TTC549 (cell line): ENCODE data around the gene FARS2.

Experiments
- FAIRE-seq: peaks from 2 replicates; lab custom pipeline; 2012; peaks lifted over from hg19 to GRCh38; lab: Jason Lieb, UNC

FARS2 gene

DNA sequence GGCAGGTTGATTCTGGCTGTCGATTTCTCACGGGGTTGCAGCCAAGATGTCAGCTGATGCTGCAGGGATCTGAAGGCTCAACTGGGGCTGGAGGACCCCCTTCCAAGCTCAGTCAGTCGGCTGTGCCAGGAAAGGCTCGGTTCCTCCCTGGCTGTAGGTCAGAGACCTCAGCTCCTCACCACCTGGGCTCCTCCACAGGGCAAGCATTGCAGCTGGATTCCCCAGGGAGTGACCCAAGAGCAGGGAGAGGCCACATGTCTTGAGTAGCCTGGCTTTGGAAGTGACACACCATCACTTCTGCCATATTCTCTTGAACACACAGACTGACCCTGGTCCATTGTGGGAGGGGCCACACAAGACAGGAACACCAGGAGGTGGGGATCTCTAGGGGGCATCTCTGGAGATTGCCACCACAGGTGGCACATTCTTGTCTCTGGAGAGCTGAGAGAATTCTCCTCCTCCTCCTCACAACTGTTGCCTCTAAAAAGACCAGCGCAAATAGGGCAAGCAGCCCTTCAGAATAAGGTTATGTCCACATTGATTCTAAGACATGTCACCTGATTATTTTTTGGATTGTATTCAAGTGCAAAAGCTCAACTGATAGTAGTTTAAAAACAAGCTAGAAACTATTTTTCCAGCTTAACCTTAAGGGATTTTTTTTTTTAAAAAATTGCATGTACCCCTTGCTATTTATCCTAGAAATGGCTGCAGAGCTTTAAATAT is 474.9 kb downstream of the FARS2 start:
- no peak for FAIRE-seq

DNA sequence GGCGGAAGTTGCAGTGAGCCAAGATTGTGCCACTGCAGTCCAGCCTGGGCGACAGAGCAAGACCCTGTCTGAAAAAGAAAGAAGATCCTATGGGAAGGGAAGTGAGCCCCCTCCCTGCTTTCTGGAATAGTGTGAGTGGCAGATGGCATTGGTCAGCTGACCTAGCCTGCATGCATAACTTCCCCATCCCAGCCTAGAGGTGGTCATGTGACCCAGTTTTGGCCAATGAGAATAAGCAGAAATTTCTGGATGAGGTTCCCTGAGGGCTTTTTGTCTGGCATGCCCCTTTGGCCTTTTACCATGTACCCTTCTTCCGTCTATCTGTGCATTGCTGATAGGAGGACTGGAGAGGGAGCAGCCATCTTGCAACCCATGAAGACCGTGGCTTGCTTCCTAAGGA is 476.1 kb downstream of the FARS2 start:
- no peak for FAIRE-seq

DNA sequence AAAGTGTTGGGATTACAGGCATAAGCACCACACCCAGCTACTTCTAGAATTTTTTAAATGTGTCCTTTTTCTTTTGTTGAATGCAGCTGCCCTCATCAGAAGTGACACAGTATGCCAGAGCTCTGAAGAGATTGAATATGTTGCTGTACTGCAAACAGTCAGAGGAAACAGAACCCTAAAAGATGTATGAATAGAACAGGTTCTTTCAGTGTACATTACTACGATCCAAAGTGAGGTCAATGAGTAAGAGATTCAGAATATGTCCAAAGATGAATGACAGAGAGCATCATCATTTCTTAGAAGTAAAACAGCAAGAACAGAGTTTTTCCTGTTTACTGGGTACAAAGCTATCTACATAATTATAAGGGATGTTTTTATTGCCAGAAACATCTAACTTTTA is 476.9 kb downstream of the FARS2 start:
- FAIRE-seq, result no peak

DNA sequence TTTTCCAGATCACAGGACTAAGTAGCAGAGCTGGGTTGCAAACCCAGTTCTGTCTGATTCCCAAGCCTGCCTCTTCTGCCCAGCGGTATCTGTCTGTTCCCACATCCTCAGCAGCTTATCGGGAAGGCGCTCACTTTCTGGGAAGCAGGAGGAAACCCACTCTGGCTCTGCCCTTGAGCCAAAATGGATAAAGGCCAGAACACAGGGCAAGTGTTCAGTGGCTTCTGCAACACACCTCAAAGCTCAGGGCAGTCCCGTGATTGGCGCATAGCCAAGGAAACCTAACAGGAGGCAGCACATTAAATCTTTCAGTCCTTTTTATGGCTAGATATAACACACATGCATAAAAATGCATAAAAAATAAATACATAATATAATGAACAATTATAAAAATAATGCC is 483.2 kb downstream of the FARS2 start:
- no peak for FAIRE-seq

DNA sequence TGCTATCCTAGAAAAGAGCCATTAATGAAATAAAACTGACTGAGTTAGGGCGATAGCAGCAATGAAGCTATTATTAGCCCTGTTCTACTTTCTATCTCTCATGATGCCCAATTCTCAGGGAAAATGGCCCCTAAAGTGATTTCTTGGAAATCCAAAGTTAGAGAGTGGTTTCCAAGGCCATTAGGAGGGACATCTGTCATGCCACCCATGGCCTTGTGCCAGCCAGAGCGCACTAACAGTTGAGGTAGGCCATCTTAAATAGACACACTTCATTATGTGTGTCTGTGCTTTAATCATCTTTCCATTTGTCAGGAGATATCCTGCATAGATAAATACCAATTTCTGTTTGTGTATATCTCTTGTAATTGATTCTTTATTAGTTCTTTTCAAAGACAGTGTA is 483.8 kb downstream of the FARS2 start:
- no peak for FAIRE-seq

DNA sequence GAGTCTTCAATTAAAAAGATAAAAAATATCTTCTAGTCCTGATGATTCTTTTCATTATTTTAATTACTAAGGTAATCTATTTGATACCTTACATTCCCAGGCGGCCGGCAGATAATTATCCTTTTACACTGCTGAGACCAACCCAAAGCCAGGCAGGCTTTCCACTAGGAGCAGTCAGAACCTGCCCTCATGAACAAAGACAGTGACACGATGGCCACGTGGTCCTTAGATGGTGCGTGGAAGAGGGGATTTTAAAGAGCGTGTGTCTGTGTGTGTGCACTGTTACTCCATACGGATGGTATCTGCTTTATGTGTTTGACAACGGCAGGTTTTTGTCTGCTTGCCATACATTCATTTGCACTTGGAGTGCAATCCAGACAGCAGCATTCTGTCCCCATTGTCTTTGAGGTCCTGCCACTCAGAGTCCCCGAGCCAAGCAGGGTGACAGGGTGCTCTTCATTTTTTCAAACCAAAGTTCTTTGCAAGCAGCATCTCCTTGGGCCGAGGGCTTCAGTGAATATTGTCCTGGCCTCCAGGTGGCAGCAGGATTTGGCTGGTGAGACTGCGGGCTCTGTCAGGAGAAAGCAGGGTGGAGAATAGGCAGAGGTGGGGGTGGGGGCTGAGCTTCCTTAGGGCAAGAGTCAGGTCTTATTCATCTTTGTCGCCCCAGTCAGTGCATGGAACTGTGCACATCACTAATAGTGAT is 484.9 kb downstream of the FARS2 start:
- FAIRE-seq, result no peak

DNA sequence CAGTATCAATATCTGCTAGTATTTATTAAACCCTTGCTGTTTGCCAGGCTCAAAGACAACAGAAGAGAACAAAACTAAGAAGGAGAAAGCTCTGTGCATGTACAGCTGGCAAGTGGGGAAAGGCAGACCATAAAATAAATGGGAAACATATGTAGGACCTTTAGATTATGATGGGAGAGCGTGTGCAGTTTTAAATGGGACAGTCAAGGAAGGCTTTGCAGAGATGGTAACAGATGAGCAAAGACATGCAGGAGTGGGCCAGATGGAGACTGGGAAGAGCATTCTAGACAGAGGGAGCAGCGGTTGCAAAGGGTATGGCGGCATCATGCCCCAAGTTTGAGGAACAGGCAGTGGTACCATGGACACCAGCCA is 485.4 kb downstream of the FARS2 start:
- FAIRE-seq, result no peak

DNA sequence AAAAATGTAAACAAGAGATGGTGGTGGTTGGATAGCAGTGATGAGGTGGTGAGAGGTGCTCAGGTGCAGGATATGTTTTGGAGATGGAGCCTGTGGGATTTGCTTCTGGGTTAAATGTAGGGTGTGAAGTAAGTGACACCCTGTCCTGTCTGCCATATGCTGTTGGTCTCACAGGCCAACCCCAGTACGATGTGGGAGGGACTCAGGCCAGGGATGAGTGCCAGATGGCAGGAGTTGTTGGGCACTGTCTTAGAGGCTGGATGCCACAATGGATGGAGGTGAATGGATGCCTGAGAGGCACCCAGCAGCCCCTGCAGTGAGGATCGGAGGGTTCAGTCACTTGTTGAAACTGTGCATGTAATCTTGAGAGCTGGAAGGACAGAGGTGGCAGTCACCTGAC is 486.1 kb downstream of the FARS2 start:
- FAIRE-seq, result no peak

DNA sequence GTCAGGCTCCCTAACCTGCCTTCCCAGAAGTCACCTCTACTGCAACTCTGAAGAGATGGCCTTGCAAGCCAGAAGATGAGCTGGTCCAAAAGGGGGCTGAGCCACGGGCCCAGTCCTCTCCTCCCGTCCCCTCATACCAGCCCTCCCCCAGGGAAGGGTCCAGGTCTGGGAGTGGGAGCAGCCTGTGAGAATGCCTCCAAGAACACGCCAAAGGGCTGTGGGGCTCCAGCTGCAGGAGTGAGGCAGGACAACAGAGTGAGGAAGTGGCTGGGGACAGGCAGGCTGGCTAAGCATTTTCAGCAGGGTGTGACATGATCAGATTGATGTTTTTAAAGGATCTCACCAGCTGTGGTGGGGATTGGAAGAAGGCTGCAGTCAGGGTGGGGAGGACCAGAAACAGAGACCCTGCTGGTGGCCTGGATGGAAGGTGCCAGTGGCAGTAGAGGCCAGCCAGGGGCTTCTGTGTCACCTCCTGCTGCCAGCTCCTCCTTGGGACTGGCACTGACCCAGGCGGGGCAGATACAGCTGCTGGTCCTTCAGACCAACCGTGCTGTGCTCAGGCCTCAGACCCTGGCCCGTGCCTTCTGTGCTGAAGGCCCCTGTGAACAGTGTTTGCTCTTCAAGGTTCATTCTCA is 487.8 kb downstream of the FARS2 start:
- FAIRE-seq, result no peak

DNA sequence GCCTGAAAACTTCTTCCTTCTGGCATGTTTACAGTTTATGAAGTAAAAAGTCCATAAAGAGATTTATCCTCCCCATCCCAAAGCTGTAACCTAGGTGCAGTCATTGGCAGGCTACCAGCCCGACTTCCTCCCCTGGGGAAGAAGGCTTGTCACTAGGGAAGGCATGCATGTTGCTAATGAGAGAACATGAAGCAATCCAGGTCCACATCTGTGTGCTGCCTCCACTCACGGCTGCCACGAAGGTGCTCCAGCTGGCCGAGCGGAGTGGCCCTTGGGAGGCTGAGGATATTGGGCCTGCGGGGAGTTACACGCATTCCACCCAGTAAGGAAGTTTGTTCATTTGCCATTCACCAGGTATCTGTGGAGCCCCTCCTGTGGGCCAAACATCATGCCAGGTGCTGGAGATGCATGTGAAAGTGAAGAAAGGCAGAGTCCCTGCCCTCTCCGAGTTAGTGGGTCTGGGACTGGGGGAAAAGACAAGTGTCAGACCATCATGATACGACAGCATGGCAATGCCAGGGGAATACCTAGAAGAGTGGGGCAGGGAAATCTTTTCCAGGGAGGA is 488.4 kb downstream of the FARS2 start:
- FAIRE-seq, result no peak

DNA sequence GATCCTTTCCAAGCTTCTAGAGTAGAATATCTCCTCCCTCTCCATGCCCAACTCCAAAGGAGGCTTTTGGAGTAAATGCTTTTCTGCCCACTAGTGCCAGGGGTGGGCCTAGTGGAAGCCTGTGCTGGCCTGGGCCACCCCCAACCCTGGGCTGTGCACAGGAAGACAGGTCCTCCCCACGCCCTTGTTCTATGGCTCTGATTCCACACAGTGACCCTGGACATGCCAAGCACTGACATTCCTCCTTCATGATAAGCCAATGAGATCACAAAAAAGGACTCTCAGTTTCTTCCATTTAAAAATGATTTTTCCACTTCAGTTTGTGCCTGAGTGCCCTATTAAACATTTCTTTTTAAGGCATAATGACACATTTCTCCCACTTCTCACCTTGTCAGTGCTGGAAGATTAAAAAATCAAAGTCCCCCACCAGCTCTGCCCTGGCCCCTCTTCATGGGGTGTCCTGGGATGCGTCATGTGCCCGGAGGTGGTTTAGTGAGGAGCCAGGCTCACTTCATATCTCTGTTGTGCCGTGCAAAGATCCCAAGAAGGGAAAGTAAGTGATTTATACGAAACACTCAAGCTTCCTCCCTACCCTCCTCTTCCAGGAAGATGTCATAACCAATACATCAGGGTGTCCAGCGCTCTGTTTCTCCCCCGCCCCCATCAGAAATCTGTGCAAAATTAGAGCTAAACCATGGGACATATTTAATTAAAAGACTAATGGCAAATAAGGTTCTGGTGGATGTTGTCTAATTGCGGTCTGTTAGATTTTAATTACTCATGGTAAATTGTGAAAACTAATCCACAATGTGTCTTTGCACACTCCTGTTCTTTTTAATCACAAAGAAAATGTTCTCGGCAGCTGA is 490.4 kb downstream of the FARS2 start:
- FAIRE-seq, result no peak

DNA sequence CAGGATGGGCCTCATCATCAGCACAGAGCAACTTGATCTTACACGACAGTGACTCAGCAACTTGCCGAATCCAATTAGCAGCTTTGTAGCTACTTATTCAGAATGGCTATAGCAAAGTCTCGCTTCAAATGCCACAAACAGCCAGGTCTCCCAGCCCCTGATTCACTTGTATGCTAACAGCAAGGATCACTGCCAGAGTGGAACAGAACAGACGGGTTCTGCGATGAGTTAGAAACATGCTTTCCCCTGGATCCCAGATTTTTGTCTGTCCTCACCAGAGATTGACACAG is 491.0 kb downstream of the FARS2 start:
- no peak for FAIRE-seq

DNA sequence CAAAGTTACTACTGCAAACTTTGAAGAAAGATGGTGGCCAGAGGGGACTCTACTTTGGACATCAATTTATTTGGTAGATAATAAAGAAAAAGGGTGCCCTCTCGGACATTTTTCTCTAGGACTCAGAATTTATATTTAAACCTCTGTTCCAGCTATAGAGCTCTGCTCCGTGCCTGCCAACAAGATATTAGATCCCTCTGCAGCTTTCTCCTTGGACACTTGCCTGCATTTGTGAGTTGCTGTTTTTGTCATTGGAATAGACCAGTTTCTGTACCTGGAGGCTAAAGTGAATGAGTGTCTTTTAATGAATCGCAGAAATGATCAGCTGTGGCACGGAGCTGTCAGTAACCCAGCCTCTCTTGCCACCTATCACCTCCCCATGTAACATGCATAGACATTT is 491.9 kb downstream of the FARS2 start:
- no peak for FAIRE-seq

DNA sequence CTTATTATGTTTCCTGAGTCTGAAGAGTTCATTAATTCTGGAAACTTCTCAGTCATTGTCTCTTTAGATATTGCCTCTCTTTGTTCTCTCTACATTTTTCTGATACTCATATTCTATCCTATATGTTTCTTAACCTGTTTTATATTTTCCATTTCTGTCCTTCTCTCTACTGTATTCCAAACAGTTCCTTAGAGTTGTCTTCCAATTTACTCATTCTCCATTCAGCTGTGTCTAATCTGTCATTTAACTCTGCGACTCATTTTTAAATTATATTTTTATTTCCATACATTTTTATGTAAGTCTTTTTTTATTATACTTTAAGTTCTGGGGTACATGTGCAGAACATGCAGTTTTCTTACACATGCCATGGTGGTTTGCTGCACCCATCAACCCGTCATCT is 493.6 kb downstream of the FARS2 start:
- FAIRE-seq, result no peak

DNA sequence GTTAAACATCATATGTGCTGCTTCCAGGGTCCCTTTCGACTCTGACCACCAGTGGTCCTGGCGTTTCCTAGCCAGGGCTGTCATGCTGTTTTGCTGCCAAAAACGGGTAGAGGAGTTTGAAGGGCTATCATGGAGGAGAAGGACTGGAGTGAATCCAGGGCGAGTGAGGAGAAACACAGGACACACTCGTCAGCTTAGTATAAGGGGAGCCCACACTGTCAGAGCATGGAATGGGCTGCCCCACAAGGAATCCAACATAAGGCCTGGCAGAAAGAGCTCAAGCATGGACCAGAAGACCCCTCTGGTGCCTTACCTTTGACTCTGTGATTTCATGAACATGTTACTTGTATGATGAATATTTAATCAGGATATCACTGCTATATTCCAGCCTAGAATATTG is 498.3 kb downstream of the FARS2 start:
- FAIRE-seq, result no peak

DNA sequence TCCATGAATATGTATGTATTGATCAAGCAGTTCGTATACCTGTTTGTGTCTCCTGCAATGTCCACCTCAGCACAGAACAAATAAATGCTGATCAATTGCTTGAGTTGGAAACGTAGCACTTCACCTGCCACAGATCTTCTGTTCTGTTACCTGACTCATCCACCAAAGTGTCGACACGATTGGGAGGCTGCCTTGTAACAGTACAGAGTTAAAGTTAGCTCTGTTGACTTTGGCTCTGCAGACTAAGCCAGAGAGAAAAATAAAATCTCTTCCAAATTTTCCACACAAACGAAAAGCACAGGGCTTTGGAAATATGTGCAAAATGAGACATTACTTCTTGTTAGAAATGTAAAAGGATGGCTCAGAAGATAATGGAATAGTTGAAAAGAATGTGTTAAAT is 500.1 kb downstream of the FARS2 start:
- FAIRE-seq, result no peak

DNA sequence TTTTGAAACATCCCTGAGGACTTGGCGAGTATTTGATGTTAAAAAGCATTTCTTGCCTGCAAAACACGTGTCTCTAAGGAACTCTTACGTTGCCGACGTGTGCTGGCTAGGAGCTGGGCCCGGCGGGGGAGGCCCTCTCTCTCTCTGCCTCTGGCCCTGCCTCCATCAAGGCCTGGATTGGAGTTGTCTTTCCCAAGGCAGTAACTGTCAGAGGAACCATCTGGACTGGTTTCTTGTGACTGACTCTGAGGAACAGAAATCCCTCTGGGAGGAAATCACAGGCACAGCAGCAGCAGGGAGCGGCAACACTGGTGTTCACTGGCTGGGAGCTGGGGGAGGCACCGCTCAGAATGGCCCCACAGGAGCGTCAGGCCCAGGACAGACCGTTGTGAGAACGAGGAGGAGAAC is 501.3 kb downstream of the FARS2 start:
- FAIRE-seq, result no peak

DNA sequence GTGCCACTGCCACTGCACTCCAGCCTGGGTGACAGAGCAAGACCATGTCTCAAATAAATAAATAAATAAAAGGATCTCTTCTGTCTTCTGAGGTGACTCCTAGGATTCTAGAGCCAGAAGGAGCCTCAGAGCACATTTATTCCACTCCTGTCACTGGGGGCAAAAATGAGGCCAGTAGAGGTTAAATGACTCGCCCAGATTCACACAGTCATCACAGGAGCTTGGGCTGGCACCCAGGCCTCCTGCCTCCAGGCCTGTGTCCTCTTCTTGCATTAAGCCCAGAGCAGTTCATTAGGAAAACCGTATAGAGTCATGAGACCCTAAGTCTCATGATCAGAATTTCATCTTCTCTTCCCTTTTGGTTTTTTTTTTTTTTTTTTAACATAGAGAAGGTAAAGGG is 502.1 kb downstream of the FARS2 start:
- FAIRE-seq, result no peak

DNA sequence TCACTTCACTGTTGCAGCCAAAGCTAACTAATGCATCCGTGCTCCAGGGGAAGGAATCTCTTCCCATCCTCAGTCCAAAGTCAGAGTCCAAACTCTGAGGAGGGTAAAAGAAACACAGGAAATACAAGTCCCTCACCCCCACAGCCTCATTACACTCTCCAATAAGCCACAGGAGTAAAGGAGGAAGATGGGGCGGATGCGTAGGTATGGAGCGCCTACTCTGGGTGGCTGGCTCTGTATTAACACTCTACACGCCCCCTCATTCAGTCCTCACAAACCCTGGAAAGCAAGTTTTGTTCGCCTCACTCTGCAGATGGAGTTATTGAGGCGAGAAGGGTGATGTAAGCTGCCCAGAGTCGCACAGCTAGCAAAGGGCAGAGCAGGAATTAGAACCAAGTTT is 502.6 kb downstream of the FARS2 start:
- no peak for FAIRE-seq

DNA sequence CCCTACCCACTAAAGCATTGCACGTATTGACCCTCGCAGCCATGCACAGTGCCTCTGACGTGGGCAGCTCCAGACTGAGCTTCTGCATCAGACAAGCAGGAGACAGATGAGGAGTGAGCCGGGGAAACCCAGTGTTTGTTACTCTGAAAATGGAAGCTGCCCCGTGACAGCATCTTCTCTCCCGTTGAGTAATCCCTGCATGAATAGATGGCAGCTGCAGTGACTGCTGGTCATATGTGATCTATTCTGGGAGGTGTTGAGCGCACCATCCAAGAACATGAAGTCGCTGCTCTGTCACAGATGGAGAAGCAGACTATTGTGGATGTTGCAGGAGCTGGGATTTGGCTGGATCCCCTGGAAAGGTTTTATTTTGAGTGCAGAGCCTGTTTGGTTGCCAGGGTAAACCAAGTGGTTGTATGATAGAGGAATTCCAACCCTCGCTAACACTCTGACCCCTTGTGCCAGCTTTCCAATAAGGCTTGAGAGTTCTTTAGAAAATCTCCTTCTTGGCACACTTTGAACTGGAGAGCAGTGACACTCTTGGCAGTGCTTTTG is 503.2 kb downstream of the FARS2 start:
- FAIRE-seq, result no peak

DNA sequence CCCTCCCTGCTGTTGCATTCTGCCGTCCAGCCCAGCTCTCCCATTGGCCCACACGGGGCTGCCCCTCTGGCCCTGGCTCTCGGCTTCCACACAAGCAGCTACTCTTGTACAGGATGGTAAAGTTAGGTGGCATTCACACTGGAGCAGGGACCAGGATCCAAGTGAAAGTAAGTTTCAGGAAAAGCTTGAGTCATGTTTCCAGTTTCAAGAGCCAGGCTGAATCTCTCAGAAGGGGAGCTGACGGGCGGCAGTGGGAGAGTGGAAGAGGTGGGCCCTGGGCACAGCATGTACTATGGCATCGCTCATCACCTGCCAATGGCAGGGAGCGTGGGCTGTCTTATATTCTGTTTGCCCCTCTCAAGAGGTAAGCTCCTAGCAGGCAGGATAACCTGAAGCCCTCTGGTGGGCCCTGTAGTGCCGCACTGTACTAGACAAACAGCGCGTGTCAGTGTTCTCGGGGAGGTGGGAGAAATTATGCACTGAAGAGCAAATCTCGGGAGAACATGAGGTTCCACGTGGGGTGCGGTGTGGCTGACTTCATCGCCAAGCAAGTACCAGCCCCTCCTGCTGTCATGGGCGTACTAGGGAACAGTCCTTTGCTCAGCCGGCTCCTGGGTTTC is 503.9 kb downstream of the FARS2 start:
- no peak for FAIRE-seq

DNA sequence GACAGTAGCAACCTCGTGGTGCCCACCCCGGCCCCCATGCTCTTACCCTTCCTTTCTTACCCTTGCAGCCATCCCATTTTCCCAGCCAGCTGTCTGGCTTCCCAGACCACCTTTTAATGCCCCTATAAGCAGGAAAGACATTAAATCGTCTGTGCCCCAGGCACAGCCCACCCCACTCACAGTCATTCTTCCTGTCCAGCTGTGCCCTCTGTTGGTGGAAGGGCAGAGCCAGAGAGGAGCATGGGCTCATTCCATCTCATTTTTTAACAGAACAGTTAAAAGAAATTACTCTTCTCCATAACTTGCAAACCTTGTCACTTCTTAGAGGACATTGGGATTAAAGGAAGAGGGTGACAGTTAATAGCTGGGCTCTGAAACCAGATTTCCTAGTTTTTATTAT is 504.9 kb downstream of the FARS2 start:
- FAIRE-seq, result no peak
